Epithelial cell of esophagus (primary cell): Measurements from ENCODE around the gene DMP1.

ENCODE experiments used
- DNase-seq: peaks from one replicate; pipeline ENCODE4 v3.0.0; 2010; ENCODE audit warnings: low read depth
- H3K4me3 ChIP-seq: 2 replicates; pipeline ENCODE4 v1.5.1; 2011; ENCODE audit warnings: mild to moderate bottlenecking, low read length, control low read depth
- TF ChIP-seq, protein P1 (sequence below): IDR thresholded peaks from 2 replicates; pipeline ENCODE4 v1.5.1; 2011; ENCODE audit warnings: low read depth, mild to moderate bottlenecking, low read length, control low read depth, inconsistent platforms; ENCODE audit not compliant: insufficient read depth; ENCODE audit errors: missing control alignments

DMP1 gene

DNA sequence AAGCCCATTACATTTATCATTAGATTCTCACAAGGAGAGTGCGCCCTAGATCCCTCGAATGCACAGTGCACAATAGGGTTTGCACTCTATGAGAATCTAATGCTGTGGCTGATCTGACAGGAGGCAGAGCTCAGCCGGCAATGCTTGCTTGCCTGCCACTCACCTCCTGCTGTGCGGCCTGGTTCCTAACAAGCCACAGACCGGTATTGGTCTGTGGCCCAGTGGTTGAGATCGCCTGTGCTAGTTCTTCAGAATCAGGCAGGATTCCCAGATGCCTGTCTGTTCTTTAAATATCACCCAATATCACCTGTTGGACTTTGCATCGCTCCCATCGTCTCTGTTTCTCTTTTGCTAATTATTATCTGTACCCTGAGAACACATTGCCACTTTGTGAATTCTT, 27.8 kb upstream of the DMP1 start:
- TF ChIP-seq, protein P1, sequence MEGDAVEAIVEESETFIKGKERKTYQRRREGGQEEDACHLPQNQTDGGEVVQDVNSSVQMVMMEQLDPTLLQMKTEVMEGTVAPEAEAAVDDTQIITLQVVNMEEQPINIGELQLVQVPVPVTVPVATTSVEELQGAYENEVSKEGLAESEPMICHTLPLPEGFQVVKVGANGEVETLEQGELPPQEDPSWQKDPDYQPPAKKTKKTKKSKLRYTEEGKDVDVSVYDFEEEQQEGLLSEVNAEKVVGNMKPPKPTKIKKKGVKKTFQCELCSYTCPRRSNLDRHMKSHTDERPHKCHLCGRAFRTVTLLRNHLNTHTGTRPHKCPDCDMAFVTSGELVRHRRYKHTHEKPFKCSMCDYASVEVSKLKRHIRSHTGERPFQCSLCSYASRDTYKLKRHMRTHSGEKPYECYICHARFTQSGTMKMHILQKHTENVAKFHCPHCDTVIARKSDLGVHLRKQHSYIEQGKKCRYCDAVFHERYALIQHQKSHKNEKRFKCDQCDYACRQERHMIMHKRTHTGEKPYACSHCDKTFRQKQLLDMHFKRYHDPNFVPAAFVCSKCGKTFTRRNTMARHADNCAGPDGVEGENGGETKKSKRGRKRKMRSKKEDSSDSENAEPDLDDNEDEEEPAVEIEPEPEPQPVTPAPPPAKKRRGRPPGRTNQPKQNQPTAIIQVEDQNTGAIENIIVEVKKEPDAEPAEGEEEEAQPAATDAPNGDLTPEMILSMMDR: no peak
- DNase-seq: no peak
- H3K4me3 ChIP-seq: no peak overlapping the region

DNA sequence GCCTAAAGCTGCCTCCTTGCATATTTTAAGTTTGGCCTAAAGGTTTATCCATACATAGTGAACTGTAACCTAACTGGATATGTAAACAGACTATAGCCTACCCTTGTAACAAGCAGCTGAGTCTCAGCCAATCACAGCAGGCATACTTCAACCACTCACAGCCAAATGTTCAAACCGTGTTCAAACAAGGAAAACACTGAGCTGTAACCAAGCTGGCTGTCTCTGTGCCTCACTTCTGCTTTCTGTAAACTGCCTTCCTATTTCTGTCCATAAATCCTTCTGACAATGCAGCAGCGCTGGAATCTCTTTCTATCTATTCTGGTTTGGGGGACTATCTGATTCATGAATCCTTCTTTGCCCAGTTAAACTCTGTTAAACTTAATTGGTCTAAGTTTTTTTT, 25.4 kb upstream of the DMP1 start:
- TF ChIP-seq, protein P1: no peak
- H3K4me3 ChIP-seq: no peak overlapping the region
- DNase-seq: no peak

DNA sequence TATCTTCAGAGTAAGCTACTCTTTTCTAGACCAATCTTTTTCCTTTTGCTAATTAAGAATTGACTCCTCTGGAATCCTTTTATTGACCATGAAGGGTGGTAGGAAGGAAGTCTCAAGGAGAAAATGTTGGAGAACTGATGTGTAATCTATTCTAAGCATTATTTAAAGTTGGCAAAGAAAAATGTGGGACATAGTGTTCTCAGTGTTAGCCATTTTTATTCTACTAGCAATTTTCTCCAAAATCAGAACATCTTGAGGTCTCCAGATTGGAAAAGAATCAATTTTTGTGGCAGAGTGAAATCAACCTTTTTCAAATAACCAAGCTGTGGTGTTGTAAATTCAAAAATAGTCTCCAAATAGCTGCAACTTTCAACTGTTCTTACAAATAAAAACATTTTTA, 18.4 kb upstream of the DMP1 start:
- TF ChIP-seq, protein P1: no peak
- no peak overlapping the region for H3K4me3 ChIP-seq
- no peak for DNase-seq

DNA sequence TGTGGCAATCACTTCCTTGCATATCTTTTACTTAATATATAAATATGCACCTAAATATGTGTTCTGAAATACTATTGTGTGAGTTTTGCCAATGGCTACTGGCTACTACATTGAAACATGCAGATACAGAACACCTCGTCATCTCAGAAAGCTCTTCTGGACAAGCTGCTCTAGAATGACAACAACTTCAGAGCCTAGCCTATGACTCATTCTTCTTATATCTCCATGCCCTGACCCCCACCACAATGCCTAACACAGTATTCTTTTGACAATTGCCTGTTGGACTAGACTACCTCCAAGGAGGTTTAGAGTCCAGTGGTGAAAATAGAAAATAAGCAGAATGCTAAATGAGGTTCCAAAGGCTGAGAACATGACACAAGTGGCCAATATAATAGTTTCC, 17.6 kb upstream of the DMP1 start:
- TF ChIP-seq, protein P1: no peak
- no peak overlapping the region for H3K4me3 ChIP-seq
- DNase-seq: peak; percentile 23

DNA sequence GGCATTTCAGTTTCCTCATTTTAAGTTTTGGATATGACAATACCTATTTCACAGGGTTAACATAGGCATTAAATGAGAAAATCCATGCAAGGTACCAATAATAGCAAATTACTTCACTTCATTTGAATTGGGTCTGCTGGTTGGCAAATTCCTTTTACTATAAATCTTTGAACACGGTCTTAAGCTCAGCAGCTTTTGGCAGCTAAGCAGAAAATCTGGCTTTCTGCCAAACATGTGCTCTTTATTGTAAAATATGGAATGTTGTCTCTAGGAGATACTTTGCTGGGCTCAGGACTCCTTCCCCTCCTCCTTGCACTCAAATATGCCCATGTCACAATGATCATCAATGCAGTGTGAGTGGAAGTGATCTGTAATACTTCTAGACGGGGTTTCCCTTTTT, 16.8 kb upstream of the DMP1 start:
- TF ChIP-seq, protein P1: no peak
- H3K4me3 ChIP-seq: no peak overlapping the region
- peak; percentile 7 for DNase-seq

DNA sequence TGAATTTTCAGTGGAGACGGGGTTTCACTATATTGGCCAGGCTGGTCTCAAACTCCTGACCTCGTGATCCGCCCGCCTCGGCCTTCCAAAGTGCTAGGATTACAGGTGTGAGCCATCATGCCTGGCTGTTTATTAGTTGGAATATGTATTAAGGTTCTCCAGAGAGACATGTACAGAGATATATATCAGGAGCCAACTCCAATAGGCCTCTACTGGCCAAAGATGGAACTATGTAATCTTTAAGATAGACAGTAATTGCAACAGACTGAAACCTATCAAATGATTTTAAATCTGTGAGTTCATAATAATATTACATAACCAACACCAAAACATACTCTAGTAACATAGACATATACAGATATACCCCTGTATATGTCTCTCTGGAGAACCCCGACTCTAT, 5.8 kb upstream of the DMP1 start:
- TF ChIP-seq, protein P1: no peak
- DNase-seq: no peak

DNA sequence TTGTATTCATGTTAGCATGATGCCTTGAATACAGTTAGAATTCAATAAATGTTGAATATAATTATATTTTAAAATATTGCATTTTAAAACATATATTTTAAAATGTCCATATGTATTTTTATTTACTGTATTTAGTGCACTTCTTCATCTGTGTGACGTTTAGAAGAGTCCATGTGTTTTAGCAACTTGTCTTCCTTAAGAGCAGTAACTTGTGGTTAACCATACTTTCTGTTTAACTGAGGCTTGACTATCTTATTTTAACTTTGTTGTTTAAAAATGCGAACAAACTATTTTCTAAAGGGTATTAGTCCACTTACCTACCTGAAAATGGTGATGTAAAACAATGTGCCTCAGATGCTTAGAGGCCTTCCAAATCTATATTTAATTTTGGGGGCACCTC, 858 bp downstream of the DMP1 start:
- TF ChIP-seq, protein P1: no peak
- no peak for DNase-seq
- H3K4me3 ChIP-seq: no peak overlapping the region

More for the DNA sequence above, 5.8 kb upstream of the DMP1 start:
- H3K4me3 ChIP-seq: no peak overlapping the region
